Bronchial epithelial cell (primary cell): Measurements from ENCODE around the gene SHROOM4. TPM values are rescaled to one million over a fixed set of nuclear protein-coding genes. Genes with fewer than 3 reads are reported as not detected.

ENCODE experiments used
- DNase-seq: peaks from one replicate; pipeline ENCODE4 v3.0.0-alpha.2; 2010; ENCODE audit warnings: low read depth
- FAIRE-seq: peaks from 2 replicates; lab custom pipeline; 2011; peaks lifted over from hg19 to GRCh38; lab: Jason Lieb, UNC
- H3K27me3 ChIP-seq: 2 replicates; pipeline ENCODE4 v1.5.1; 2011; ENCODE audit warnings: low read length; ENCODE audit not compliant: control insufficient read depth, insufficient read depth
- H3K36me3 ChIP-seq: 2 replicates; pipeline ENCODE4 v1.5.1; 2011; ENCODE audit warnings: low read length; ENCODE audit not compliant: control insufficient read depth, insufficient read depth
- H3K4me3 ChIP-seq: 2 replicates; pipeline ENCODE4 v1.5.1; 2011; ENCODE audit warnings: mild to moderate bottlenecking, low read depth, low read length, control low read depth
- total RNA-seq: library from RNA; depleted of rRNA; stranded (reverse); fragments of >200 nt; gene quantifications from 2 replicates; pipeline ENCODE4 v1.2.1, GENCODE V29; 2014
- TF ChIP-seq, protein P1 (sequence below): IDR thresholded peaks from 2 replicates; pipeline ENCODE4 v1.5.1; 2011; ENCODE audit warnings: mild to moderate bottlenecking, moderate library complexity, low read length, control low read depth, inconsistent platforms; ENCODE audit not compliant: insufficient read depth, severe bottlenecking

SHROOM4 gene
- total RNA-seq, 1 donor from 2014 or later = 0.26 TPM

DNA sequence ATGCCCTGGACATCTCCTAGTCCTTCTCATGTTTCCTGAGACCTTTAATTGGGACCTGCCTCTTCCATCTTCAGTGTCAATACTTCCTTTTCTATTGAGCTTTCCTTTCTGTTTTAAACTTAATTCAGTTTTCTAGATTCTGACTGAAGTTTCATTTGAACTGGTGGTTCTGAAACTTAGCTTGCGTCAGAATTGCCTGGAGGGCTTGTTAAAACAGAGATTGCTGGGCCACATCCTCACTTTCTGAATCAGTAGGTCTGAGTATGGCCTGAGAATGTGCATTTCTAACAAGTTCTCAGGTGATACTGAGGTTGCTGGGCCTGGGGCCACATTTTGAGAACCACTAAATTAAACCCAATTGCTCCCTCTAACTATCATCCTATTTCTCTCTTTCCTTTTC lies 191.2 kb downstream of the SHROOM4 start:
- H3K27me3 ChIP-seq = no peaks in the 10 kb centered on the region
- DNase-seq (no peak), FAIRE-seq (no peak)
- TF ChIP-seq, protein P1, sequence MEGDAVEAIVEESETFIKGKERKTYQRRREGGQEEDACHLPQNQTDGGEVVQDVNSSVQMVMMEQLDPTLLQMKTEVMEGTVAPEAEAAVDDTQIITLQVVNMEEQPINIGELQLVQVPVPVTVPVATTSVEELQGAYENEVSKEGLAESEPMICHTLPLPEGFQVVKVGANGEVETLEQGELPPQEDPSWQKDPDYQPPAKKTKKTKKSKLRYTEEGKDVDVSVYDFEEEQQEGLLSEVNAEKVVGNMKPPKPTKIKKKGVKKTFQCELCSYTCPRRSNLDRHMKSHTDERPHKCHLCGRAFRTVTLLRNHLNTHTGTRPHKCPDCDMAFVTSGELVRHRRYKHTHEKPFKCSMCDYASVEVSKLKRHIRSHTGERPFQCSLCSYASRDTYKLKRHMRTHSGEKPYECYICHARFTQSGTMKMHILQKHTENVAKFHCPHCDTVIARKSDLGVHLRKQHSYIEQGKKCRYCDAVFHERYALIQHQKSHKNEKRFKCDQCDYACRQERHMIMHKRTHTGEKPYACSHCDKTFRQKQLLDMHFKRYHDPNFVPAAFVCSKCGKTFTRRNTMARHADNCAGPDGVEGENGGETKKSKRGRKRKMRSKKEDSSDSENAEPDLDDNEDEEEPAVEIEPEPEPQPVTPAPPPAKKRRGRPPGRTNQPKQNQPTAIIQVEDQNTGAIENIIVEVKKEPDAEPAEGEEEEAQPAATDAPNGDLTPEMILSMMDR = no peak
- no peaks in the 10 kb centered on the region for H3K36me3 ChIP-seq
- H3K4me3 ChIP-seq = no peak overlapping the region

DNA sequence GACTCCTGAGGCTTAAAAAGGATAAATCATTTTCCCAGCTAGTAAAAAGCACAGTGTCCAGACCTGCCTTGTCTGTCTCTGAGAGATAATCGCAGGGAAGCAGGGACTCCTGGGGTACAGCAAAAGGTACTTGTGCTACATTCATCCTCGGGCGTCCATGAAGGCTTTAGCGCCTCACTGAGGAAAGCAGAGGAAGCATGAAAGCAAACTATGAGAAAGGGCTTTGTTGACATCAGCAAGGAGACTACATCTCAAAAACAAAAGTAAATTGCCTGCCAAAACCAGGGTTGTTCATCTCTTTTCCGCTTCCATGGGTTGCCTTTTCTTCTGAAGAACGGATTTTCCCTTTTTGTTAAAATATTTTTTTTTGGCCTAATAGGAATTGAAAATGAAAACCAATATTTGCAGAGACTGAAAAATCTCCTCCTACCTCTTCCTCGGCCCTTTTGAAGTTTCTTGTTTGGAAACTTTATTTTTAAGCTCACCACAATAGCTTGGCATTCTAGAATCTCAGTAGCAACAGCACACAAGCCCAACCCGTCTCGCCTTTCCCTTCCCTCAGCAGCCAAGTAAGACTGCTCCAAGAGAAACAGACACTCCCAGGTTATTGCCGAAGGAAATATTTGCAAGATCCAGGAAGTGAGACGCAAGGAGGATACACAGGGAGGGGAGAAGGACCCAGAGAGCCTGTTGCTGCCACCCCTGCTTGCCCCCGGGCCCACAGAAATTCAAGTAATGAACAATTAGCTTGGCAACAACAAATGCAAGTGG lies 195.0 kb downstream of the SHROOM4 start:
- DNase-seq (peak; percentile 31), FAIRE-seq (no peak)
- no peaks in the 10 kb centered on the region for H3K27me3 ChIP-seq
- TF ChIP-seq, protein P1 = peak; percentile 24
- H3K4me3 ChIP-seq = no peak overlapping the region
- no peaks in the 10 kb centered on the region for H3K36me3 ChIP-seq

DNA sequence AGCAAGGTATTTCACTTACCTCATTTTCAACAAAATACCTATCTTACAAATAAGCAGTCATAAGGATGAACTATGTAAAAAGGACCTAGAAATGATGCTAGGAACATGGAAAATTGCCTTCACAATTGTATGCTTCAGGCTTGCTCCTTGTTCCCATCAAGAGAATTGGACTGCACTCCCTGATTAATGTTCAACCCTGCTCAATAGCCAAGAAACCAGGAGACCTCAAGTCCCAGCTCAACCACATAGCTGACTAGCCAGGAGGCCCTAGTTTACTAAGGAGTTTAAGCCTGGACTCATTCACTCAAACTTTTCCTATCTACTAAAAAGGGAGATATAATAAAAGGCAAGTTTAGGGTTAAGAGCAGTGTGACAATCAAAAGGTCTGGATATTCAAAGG lies 196.8 kb downstream of the SHROOM4 start:
- no peaks in the 10 kb centered on the region for H3K27me3 ChIP-seq
- no peaks in the 10 kb centered on the region for H3K36me3 ChIP-seq
- no peak for DNase-seq
- TF ChIP-seq, protein P1 = no peak
- no peak overlapping the region for H3K4me3 ChIP-seq
- no peak for FAIRE-seq

GRCh38 chrX:50615570-50616158 lies 198.3 kb downstream of the SHROOM4 start:
- no peak for FAIRE-seq
- TF ChIP-seq, protein P1 = no peak
- H3K36me3 ChIP-seq = no peaks in the 10 kb centered on the region
- no peak overlapping the region for H3K4me3 ChIP-seq
- H3K27me3 ChIP-seq = no peaks in the 10 kb centered on the region
- DNase-seq = no peak

GRCh38 chrX:50614460-50614859 lies 199.5 kb downstream of the SHROOM4 start:
- TF ChIP-seq, protein P1 = no peak
- no peaks in the 10 kb centered on the region for H3K36me3 ChIP-seq
- FAIRE-seq = no peak
- no peaks in the 10 kb centered on the region for H3K27me3 ChIP-seq
- DNase-seq = no peak
- no peak overlapping the region for H3K4me3 ChIP-seq
